GM12878 (cell line): Measurements from ENCODE around the gene CYB561A3. TPM values are rescaled to one million over a fixed set of nuclear protein-coding genes. Genes with fewer than 3 reads are reported as not detected.

Experiments used
- BRCA1 ChIP-seq: IDR thresholded peaks from 2 replicates; pipeline ENCODE4 v1.6.1; 2011; ENCODE audit warnings: low read depth, low read length, improper control_type of control experiment
- CEBPZ ChIP-seq: fragments of 150-350 bp; IDR thresholded peaks from 2 replicates; pipeline ENCODE4 v1.6.1; 2016; ENCODE audit warnings: low read depth, low read length
- CREB1 ChIP-seq: IDR thresholded peaks from 2 replicates; pipeline ENCODE4 v1.6.1; 2012; ENCODE audit warnings: low read depth, mild to moderate bottlenecking, inconsistent platforms
- CREM ChIP-seq: IDR thresholded peaks from 2 replicates; pipeline ENCODE4 v1.6.1; 2014; ENCODE audit warnings: antibody characterized with exemption, low read depth
- EGR1 ChIP-seq, 2 experiments: IDR thresholded peaks; 1 replicate in 1 of 2; 2 replicates in 1 of 2; pipeline ENCODE4 v1.6.1; 2011 to 2012; ENCODE audit warnings: low read depth in 2 of 2, low read length in 2 of 2, borderline replicate concordance in 1 of 2, mild to moderate bottlenecking in 1 of 2, moderate library complexity in 1 of 2
- GABPA ChIP-seq: IDR thresholded peaks from 2 replicates; pipeline ENCODE4 v1.6.1; 2014; ENCODE audit warnings: antibody characterized with exemption, low read depth, mild to moderate bottlenecking, inconsistent platforms
- IKZF2 ChIP-seq, 2 experiments: fragments of 450-650 bp; IDR thresholded peaks; 2 replicates each; pipeline ENCODE4 v1.6.1; 2017; ENCODE audit warnings: mild to moderate bottlenecking in 2 of 2, moderate library complexity in 2 of 2
- KDM1A ChIP-seq: fragments of 200-600 bp; sonication (generic); IDR thresholded peaks from 2 replicates; pipeline ENCODE4 v1.6.1; 2016; ENCODE audit warnings: borderline replicate concordance
- MTA2 ChIP-seq: fragments of 450-650 bp; IDR thresholded peaks from 2 replicates; pipeline ENCODE4 v1.6.1; 2016; ENCODE audit warnings: low read depth, mild to moderate bottlenecking, moderate library complexity
- MYC ChIP-seq: IDR thresholded peaks from 2 replicates; pipeline ENCODE4 v1.6.1; 2011; ENCODE audit warnings: mild to moderate bottlenecking, low read length, moderate library complexity, inconsistent platforms; ENCODE audit not compliant: insufficient read depth, insufficient replicate concordance, insufficient read length, severe bottlenecking
- NRF1 ChIP-seq: conservative IDR thresholded peaks from 2 replicates; pipeline ENCODE4 v1.6.1; 2011; ENCODE audit warnings: mild to moderate bottlenecking, low read depth, low read length, improper control_type of control experiment
- RBBP5 ChIP-seq: fragments of 200-600 bp; sonication (generic); conservative IDR thresholded peaks from 2 replicates; pipeline ENCODE4 v1.6.1; 2016
- SMARCA5 ChIP-seq: fragments of 450-650 bp; IDR thresholded peaks from 2 replicates; pipeline ENCODE4 v1.6.1; 2017; ENCODE audit warnings: mild to moderate bottlenecking
- WRNIP1 ChIP-seq: IDR thresholded peaks from 2 replicates; pipeline ENCODE4 v1.6.1; 2011; ENCODE audit warnings: low read depth, low read length, improper control_type of control experiment, borderline replicate concordance
- polyA plus RNA-seq, 11 experiments: library from polyadenylated mRNA; depleted of rRNA in 4 of 11; unstranded in 6 of 11; stranded (reverse) in 5 of 11; fragments of >200 nt; fragmentation: Nextera tagmentation in 4 of 11; fragmentation: Illumina TruSeq in 1 of 11; extraction: Ambion mirVana in 4 of 11; extraction: Trizol in 1 of 11; gene quantifications; 1 replicate in 1 of 11; 2 replicates in 10 of 11; pipeline versions ENCODE4 v1.2.1 to v1.2.3, GENCODE V29; 2011 to 2016; ENCODE audit warnings: inconsistent platforms in 2 of 11, missing spikeins in 2 of 11, low read depth in 1 of 11
- total RNA-seq, 4 experiments: library from RNA; depleted of rRNA in 3 of 4; stranded (reverse); fragments of >200 nt in 3 of 4; fragmentation: Illumina TruSeq in 1 of 4; extraction: Trizol in 1 of 4; gene quantifications; 2 replicates each; pipeline versions ENCODE4 v1.2.1 to v1.2.3, GENCODE V29; 2013 to 2021
- TF ChIP-seq, protein P1 (sequence below): fragments of 450-650 bp; formaldehyde crosslinking; IDR thresholded peaks from 2 replicates; pipeline ENCODE4 v1.4.0; 2022; ENCODE audit warnings: mild to moderate bottlenecking, moderate library complexity
- TF ChIP-seq, protein P2 (sequence below): fragments of 450-650 bp; IDR thresholded peaks from 2 replicates; pipeline ENCODE4 v1.6.1; 2017; ENCODE audit warnings: low read depth, mild to moderate bottlenecking, moderate library complexity

Gene CYB561A3
- total and polyA plus RNA-seq, 10 of the 15 experiments (the other 5 are each of a cell fraction or from before 2014, with no cell fraction given), result 40.1 to 169 (median 74.4) TPM

- peak; percentile 73; the same call in 1 of the 2 replicates for TF ChIP-seq WRNIP1
- TF ChIP-seq, protein P1, sequence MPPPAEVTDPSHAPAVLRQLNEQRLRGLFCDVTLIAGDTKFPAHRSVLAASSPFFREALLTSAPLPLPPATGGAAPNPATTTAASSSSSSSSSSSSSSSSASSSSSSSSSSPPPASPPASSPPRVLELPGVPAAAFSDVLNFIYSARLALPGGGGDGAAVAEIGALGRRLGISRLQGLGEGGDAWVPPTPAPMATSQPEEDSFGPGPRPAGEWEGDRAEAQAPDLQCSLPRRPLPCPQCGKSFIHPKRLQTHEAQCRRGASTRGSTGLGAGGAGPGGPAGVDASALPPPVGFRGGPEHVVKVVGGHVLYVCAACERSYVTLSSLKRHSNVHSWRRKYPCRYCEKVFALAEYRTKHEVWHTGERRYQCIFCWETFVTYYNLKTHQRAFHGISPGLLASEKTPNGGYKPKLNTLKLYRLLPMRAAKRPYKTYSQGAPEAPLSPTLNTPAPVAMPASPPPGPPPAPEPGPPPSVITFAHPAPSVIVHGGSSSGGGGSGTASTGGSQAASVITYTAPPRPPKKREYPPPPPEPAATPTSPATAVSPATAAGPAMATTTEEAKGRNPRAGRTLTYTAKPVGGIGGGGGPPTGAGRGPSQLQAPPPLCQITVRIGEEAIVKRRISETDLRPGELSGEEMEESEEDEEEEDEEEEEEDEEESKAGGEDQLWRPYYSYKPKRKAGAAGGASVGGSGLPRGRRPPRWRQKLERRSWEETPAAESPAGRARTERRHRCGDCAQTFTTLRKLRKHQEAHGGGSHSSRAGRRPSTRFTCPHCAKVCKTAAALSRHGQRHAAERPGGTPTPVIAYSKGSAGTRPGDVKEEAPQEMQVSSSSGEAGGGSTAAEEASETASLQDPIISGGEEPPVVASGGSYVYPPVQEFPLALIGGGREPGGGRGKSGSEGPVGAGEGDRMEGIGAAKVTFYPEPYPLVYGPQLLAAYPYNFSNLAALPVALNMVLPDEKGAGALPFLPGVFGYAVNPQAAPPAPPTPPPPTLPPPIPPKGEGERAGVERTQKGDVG (CRISPR knock-in tag), result no peak
- TF ChIP-seq CREM, result peak; percentile 61
- peak; percentile 58; the same call in 1 of the 2 replicates for TF ChIP-seq SMARCA5
- no peak for TF ChIP-seq KDM1A
- TF ChIP-seq MYC, result no peak
- TF ChIP-seq GABPA, result peak; percentile 92
- TF ChIP-seq EGR1 (IDR thresholded peaks at IDR 0.05; ENCODE audit: borderline replicate concordance in 1 of 2, low read depth in 2 of 2, low read length in 2 of 2), result peak in 1 of 2 experiments; percentile 56; a peak in 2 of 3 replicates
- no peak for TF ChIP-seq CEBPZ
- TF ChIP-seq, protein P2, sequence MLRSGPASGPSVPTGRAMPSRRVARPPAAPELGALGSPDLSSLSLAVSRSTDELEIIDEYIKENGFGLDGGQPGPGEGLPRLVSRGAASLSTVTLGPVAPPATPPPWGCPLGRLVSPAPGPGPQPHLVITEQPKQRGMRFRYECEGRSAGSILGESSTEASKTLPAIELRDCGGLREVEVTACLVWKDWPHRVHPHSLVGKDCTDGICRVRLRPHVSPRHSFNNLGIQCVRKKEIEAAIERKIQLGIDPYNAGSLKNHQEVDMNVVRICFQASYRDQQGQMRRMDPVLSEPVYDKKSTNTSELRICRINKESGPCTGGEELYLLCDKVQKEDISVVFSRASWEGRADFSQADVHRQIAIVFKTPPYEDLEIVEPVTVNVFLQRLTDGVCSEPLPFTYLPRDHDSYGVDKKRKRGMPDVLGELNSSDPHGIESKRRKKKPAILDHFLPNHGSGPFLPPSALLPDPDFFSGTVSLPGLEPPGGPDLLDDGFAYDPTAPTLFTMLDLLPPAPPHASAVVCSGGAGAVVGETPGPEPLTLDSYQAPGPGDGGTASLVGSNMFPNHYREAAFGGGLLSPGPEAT, result peak; percentile 74; the same call in 1 of the 2 replicates
- TF ChIP-seq CREB1, result peak; percentile 74; the same call in 1 of the 2 replicates
- 0 out of 2 replicates have a peak, but pooled peaks have one; percentile 24 for TF ChIP-seq BRCA1
- no peak for TF ChIP-seq RBBP5
- peak in 1 of 2 experiments; percentile 53; a peak in 3 of 4 replicates for TF ChIP-seq IKZF2 (IDR thresholded peaks at IDR 0.05)
- TF ChIP-seq MTA2, result no peak
- TF ChIP-seq NRF1, result 0 out of 2 replicates have a peak, but pooled peaks have one; percentile 26
Observed at GRCh38 chr11:61361741-61362541, at the start of gene CYB561A3, which contains the start of gene TMEM138 (continued).
